ENCODE results near the gene ADAMTSL3.

Gene ADAMTSL3

GRCh38 chr15:83809345-83809744 is 155.4 kb downstream of the ADAMTSL3 start:
- TF ChIP-seq FOXP2 (optimal IDR thresholded peaks at IDR 0.05; ENCODE audit: borderline replicate concordance, extremely low read depth, extremely low read length, insufficient read depth) (no peak), POLR2AphosphoS5 (IDR thresholded peaks at IDR 0.05; ENCODE audit: low read depth, low read length) (no peak), TAF1 (IDR thresholded peaks at IDR 0.05; ENCODE audit: borderline replicate concordance, insufficient read depth, low read length) (no peak), SIN3A (IDR thresholded peaks at IDR 0.05; ENCODE audit: borderline replicate concordance, insufficient read depth, low read length) (no peak)
- TF ChIP-seq, protein P1, sequence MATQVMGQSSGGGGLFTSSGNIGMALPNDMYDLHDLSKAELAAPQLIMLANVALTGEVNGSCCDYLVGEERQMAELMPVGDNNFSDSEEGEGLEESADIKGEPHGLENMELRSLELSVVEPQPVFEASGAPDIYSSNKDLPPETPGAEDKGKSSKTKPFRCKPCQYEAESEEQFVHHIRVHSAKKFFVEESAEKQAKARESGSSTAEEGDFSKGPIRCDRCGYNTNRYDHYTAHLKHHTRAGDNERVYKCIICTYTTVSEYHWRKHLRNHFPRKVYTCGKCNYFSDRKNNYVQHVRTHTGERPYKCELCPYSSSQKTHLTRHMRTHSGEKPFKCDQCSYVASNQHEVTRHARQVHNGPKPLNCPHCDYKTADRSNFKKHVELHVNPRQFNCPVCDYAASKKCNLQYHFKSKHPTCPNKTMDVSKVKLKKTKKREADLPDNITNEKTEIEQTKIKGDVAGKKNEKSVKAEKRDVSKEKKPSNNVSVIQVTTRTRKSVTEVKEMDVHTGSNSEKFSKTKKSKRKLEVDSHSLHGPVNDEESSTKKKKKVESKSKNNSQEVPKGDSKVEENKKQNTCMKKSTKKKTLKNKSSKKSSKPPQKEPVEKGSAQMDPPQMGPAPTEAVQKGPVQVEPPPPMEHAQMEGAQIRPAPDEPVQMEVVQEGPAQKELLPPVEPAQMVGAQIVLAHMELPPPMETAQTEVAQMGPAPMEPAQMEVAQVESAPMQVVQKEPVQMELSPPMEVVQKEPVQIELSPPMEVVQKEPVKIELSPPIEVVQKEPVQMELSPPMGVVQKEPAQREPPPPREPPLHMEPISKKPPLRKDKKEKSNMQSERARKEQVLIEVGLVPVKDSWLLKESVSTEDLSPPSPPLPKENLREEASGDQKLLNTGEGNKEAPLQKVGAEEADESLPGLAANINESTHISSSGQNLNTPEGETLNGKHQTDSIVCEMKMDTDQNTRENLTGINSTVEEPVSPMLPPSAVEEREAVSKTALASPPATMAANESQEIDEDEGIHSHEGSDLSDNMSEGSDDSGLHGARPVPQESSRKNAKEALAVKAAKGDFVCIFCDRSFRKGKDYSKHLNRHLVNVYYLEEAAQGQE (IDR thresholded peaks at IDR 0.05; ENCODE audit: insufficient read depth in 1 of 2, low read depth in 2 of 2, low read length in 2 of 2), result no peak

GRCh38 chr15:83810110-83810509 is 156.2 kb downstream of the ADAMTSL3 start:
- TF ChIP-seq SIN3A (IDR thresholded peaks at IDR 0.05; ENCODE audit: borderline replicate concordance, insufficient read depth, low read length) (no peak), POLR2AphosphoS5 (IDR thresholded peaks at IDR 0.05; ENCODE audit: low read depth, low read length) (no peak), FOXP2 (optimal IDR thresholded peaks at IDR 0.05; ENCODE audit: borderline replicate concordance, extremely low read depth, extremely low read length, insufficient read depth) (no peak), TAF1 (IDR thresholded peaks at IDR 0.05; ENCODE audit: borderline replicate concordance, insufficient read depth, low read length) (no peak)
- TF ChIP-seq, protein P1 (IDR thresholded peaks at IDR 0.05; ENCODE audit: insufficient read depth in 1 of 2, low read depth in 2 of 2, low read length in 2 of 2), result no peak

GRCh38 chr15:83813682-83814081 is 159.8 kb downstream of the ADAMTSL3 start:
- TF ChIP-seq SIN3A (IDR thresholded peaks at IDR 0.05; ENCODE audit: borderline replicate concordance, insufficient read depth, low read length), result no peak

DNA sequence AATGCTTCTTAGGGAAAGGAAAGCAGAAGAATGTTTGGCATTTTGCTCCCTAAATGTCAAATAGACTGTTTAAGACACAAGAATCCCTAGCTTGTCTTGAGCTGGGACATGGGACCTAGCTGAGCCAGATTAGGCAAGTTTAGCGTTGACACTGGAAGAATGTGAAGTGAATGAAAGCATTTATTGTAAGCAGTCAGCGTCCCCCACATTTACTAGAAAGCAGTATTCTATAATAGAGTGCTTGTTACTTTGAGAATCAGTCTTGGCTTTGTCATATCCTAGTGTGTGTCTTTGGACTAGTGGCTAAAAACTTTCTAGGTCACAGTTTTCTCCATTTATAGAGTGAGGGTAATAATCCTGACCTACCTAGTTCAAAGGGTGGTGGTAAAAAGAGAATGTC is 161.6 kb downstream of the ADAMTSL3 start:
- TF ChIP-seq POLR2AphosphoS5 (IDR thresholded peaks at IDR 0.05; ENCODE audit: low read depth, low read length) (no peak), TAF1 (IDR thresholded peaks at IDR 0.05; ENCODE audit: borderline replicate concordance, insufficient read depth, low read length) (no peak), FOXP2 (optimal IDR thresholded peaks at IDR 0.05; ENCODE audit: borderline replicate concordance, extremely low read depth, extremely low read length, insufficient read depth) (no peak), SIN3A (IDR thresholded peaks at IDR 0.05; ENCODE audit: borderline replicate concordance, insufficient read depth, low read length) (no peak)
- TF ChIP-seq, protein P1 (IDR thresholded peaks at IDR 0.05; ENCODE audit: insufficient read depth in 1 of 2, low read depth in 2 of 2, low read length in 2 of 2), result no peak

GRCh38 chr15:83816124-83816883 is 162.4 kb downstream of the ADAMTSL3 start:
- no peak for TF ChIP-seq SIN3A (IDR thresholded peaks at IDR 0.05; ENCODE audit: borderline replicate concordance, insufficient read depth, low read length)
- TF ChIP-seq TAF1 (IDR thresholded peaks at IDR 0.05; ENCODE audit: borderline replicate concordance, insufficient read depth, low read length), result no peak
- no peak for TF ChIP-seq FOXP2 (optimal IDR thresholded peaks at IDR 0.05; ENCODE audit: borderline replicate concordance, extremely low read depth, extremely low read length, insufficient read depth)
- TF ChIP-seq, protein P1 (IDR thresholded peaks at IDR 0.05; ENCODE audit: insufficient read depth in 1 of 2, low read depth in 2 of 2, low read length in 2 of 2), result no peak

Data from PFSK-1 (cell line).